Vagina (tissue), 2 donors: ENCODE measurements around the gene FKBP11. TPM values are rescaled to one million over a fixed set of nuclear protein-coding genes. Genes with fewer than 3 reads are reported as not detected.

ENCODE experiments used
- DNase-seq, 2 donors: peaks; one replicate each; pipeline ENCODE4 v3.0.0-alpha.2; 2017; ENCODE audit errors: extremely low spot score in 2 of 2
- H3K27ac ChIP-seq: fragments of 200-600 bp; sonication (generic); one replicate; pipeline ENCODE4 v1.5.1; 2019
- H3K27me3 ChIP-seq: fragments of 200-600 bp; sonication (generic); one replicate; pipeline ENCODE4 v1.5.1; 2019
- H3K36me3 ChIP-seq, 2 donors: fragments of 200-600 bp; sonication (generic); one replicate each; pipeline ENCODE4 v1.5.1; 2017 to 2019
- H3K4me1 ChIP-seq: fragments of 200-600 bp; sonication (generic); one replicate; pipeline ENCODE4 v1.5.1; 2019
- H3K4me3 ChIP-seq, 2 donors: fragments of 200-600 bp; sonication (generic); 1 replicate in 1 of 2; 2 replicates in 1 of 2; pipeline ENCODE4 v1.5.1; 2016 to 2019
- H3K9me3 ChIP-seq: fragments of 200-600 bp; sonication (generic); one replicate; pipeline ENCODE4 v1.5.1; 2019
- CTCF ChIP-seq, 3 experiments: fragments of 450-650 bp in 2 of 3; fragments of 200-600 bp in 1 of 3; sonication (generic) in 1 of 3; IDR thresholded peaks; one replicate each; pipeline ENCODE4 v1.5.1; 2017 to 2019; ENCODE audit warnings: antibody characterized with exemption in 3 of 3, mild to moderate bottlenecking in 2 of 3, moderate library complexity in 2 of 3
- POLR2A ChIP-seq, 2 donors: fragments of 450-650 bp; IDR thresholded peaks; one replicate each; pipeline ENCODE4 v1.6.1; 2017; ENCODE audit warnings: antibody characterized with exemption in 2 of 2, mild to moderate bottlenecking in 2 of 2, moderate library complexity in 2 of 2
- POLR2AphosphoS5 ChIP-seq, 2 donors: sonication (generic); formaldehyde crosslinking; IDR thresholded peaks; one replicate each; pipeline ENCODE4 v1.9.0; 2017; ENCODE audit warnings: antibody characterized with exemption in 2 of 2, mild to moderate bottlenecking in 2 of 2, low read depth in 1 of 2; ENCODE audit not compliant: insufficient read depth in 1 of 2
- intact Hi-C: fragments of 100-400 bp; cut with DNase I; formaldehyde crosslinking; loops from one replicate; pipeline ENCODE4 v1.15.1; 2023
- total RNA-seq: library from RNA; depleted of rRNA; stranded (reverse); fragments of >200 nt; gene quantifications from one replicate; pipeline ENCODE4 v1.2.3, GENCODE V29; 2016

FKBP11 gene
- total RNA-seq, 1 donor from 2014 or later, result 16.9 TPM

GRCh38 chr12:48947727-48948126 lies 22.4 kb upstream of the FKBP11 start:
- Histone ChIP-seq H3K4me3 (no peak overlapping the region), H3K36me3 (peaks cover 0 to 3% of the 10 kb centered on the region in 2 donors), H3K27me3 (no peaks in the 10 kb centered on the region), H3K27ac (no peak overlapping the region), H3K4me1 (peaks cover 25% of the 10 kb centered on the region), H3K9me3 (no peaks in the 10 kb centered on the region)
- intact Hi-C loops, result loop anchor here (10.0 kb wide), 1 partner anchor 93 kb away; the partner anchor contains the start of gene DDX23
- no peak for TF ChIP-seq POLR2A (IDR thresholded peaks at IDR 0.05)
- no peak for TF ChIP-seq CTCF (IDR thresholded peaks at IDR 0.05)
- no peak for TF ChIP-seq POLR2AphosphoS5 (IDR thresholded peaks at IDR 0.05; ENCODE audit: insufficient read depth in 1 of 2, low read depth in 1 of 2)
- no peak for DNase-seq

GRCh38 chr12:48946943-48947342 lies 21.7 kb upstream of the FKBP11 start:
- H3K36me3 ChIP-seq, result no peaks in the 10 kb centered on the region
- no peak overlapping the region for H3K27ac ChIP-seq
- H3K27me3 ChIP-seq, result no peaks in the 10 kb centered on the region
- H3K4me1 ChIP-seq, result peaks cover 33% of the 10 kb centered on the region
- DNase-seq, result no peak
- H3K9me3 ChIP-seq, result no peaks in the 10 kb centered on the region
- intact Hi-C loops, result loop anchor here (10.0 kb wide), 1 partner anchor 92 kb away; the partner anchor contains the start of gene DDX23
- TF ChIP-seq CTCF (IDR thresholded peaks at IDR 0.05) (no peak), POLR2A (IDR thresholded peaks at IDR 0.05) (no peak)
- no peak overlapping the region for H3K4me3 ChIP-seq

GRCh38 chr12:48946205-48946604 lies 20.9 kb upstream of the FKBP11 start:
- TF ChIP-seq POLR2AphosphoS5 (IDR thresholded peaks at IDR 0.05; ENCODE audit: insufficient read depth in 1 of 2, low read depth in 1 of 2) (no peak), CTCF (IDR thresholded peaks at IDR 0.05) (no peak), POLR2A (IDR thresholded peaks at IDR 0.05) (no peak)
- no peaks in the 10 kb centered on the region for H3K27me3 ChIP-seq
- intact Hi-C loops, result loop anchor here (10.0 kb wide), 1 partner anchor 91 kb away; the partner anchor contains the start of gene DDX23
- H3K4me3 ChIP-seq, result no peak overlapping the region
- H3K27ac ChIP-seq, result no peak overlapping the region
- DNase-seq, result no peak
- no peaks in the 10 kb centered on the region for H3K9me3 ChIP-seq
- no peaks in the 10 kb centered on the region for H3K36me3 ChIP-seq
- H3K4me1 ChIP-seq, result peaks cover 39% of the 10 kb centered on the region

- no peak for DNase-seq
- Histone ChIP-seq H3K27ac (no peak overlapping the region), H3K4me1 (peaks cover 49% of the 10 kb centered on the region), H3K36me3 (peaks cover 0 to 24% of the 10 kb centered on the region in 2 donors), H3K9me3 (no peaks in the 10 kb centered on the region), H3K4me3 (no peak overlapping the region), H3K27me3 (no peaks in the 10 kb centered on the region)
- intact Hi-C loops, result loop anchor here (5.0 to 10.0 kb wide), 2 partner anchors 88 to 561 kb away; partner anchors contain the start of gene DDX23
- TF ChIP-seq CTCF (IDR thresholded peaks at IDR 0.05), result no peak
These were observed 17.9 kb upstream of the FKBP11 start for GRCh38 chr12:48943221-48943620.

- H3K36me3 ChIP-seq, result peaks cover 0 to 25% of the 10 kb centered on the region in 2 donors
- TF ChIP-seq POLR2AphosphoS5 (IDR thresholded peaks at IDR 0.05; ENCODE audit: insufficient read depth in 1 of 2, low read depth in 1 of 2), result no peak
- TF ChIP-seq CTCF (IDR thresholded peaks at IDR 0.05), result no peak
- no peak for TF ChIP-seq POLR2A (IDR thresholded peaks at IDR 0.05)
- no peaks in the 10 kb centered on the region for H3K9me3 ChIP-seq
- peaks cover 38% of the 10 kb centered on the region for H3K4me1 ChIP-seq
- H3K4me3 ChIP-seq, result no peak overlapping the region
- DNase-seq, result no peak
- no peak overlapping the region for H3K27ac ChIP-seq
- no peaks in the 10 kb centered on the region for H3K27me3 ChIP-seq
- intact Hi-C loops, result loop anchor here (5.0 to 10.0 kb wide), 2 partner anchors 85 to 558 kb away; partner anchors contain the start of gene DDX23
These were observed 14.9 kb upstream of the FKBP11 start for GRCh38 chr12:48940181-48940580.
